Stimulated activated CD4-positive, alpha-beta T cell treated with anti-CD3 and anti-CD28 coated beads, TNF-alpha, amount 100 ng/mL, for 48 hours (primary cell): ENCODE measurements around the gene GSG1L.
"Not testable (repeated sequence)": the region's sequence is repeated elsewhere in the genome, so short reads cannot be mapped to it uniquely, and the experiment has no call there.

Experiments
- DNase-seq, 3 donors: peaks; one replicate each; pipeline ENCODE4 v3.0.0-alpha.2; 2020; ENCODE audit warnings: low read depth in 3 of 3

The GSG1L gene

GRCh38 chr16:27950206-27950887, 113.2 kb downstream of the GSG1L start:
- no peak for DNase-seq

- no peak for DNase-seq
Observed at GRCh38 chr16:27947696-27948095, 115.8 kb downstream of the GSG1L start.

- DNase-seq: no peak
Observed at GRCh38 chr16:27945233-27945973, 118.1 kb downstream of the GSG1L start.

- no peak for DNase-seq
Observed at GRCh38 chr16:27943766-27944165, 119.7 kb downstream of the GSG1L start.

- DNase-seq: not testable (repeated sequence)
Observed at GRCh38 chr16:27942071-27942470, 121.4 kb downstream of the GSG1L start.

- DNase-seq: no peak
Observed at GRCh38 chr16:27935076-27935475, 128.4 kb downstream of the GSG1L start.

- no peak for DNase-seq
Observed at GRCh38 chr16:27932542-27933135, 130.9 kb downstream of the GSG1L start.

GRCh38 chr16:27929818-27930217, 133.7 kb downstream of the GSG1L start:
- DNase-seq: no peak

- DNase-seq: no peak
Observed at GRCh38 chr16:27928542-27928941, 135.0 kb downstream of the GSG1L start.

- no peak for DNase-seq
Observed at GRCh38 chr16:27927266-27927901, 136.1 kb downstream of the GSG1L start.

GRCh38 chr16:27925612-27926011, 137.9 kb downstream of the GSG1L start:
- DNase-seq: no peak

- DNase-seq: no peak
Observed at GRCh38 chr16:27924411-27925118, 138.9 kb downstream of the GSG1L start.

GRCh38 chr16:27923751-27924150, 139.8 kb downstream of the GSG1L start:
- DNase-seq: no peak

- no peak for DNase-seq
Observed at GRCh38 chr16:27922433-27922832, 141.1 kb downstream of the GSG1L start.

- no peak for DNase-seq
Observed at GRCh38 chr16:27921134-27921533, 142.4 kb downstream of the GSG1L start.

- no peak for DNase-seq
Observed at GRCh38 chr16:27920391-27920891, 143.1 kb downstream of the GSG1L start.

- no peak for DNase-seq
Observed at GRCh38 chr16:27918755-27919154, 144.8 kb downstream of the GSG1L start.

GRCh38 chr16:27917949-27918348, 145.6 kb downstream of the GSG1L start:
- no peak for DNase-seq

GRCh38 chr16:27911486-27911885, 152.0 kb downstream of the GSG1L start:
- no peak for DNase-seq

GRCh38 chr16:27907457-27907972, 156.0 kb downstream of the GSG1L start:
- no peak for DNase-seq

- DNase-seq: no peak
Observed at GRCh38 chr16:27906883-27907282, 156.6 kb downstream of the GSG1L start.
